SH-SY5Y (cell line): ENCODE data around the gene LDHB.

Experiments used
- GATA2 ChIP-seq: IDR thresholded peaks from 2 replicates; pipeline ENCODE4 v1.6.1; 2011; ENCODE audit warnings: mild to moderate bottlenecking, low read depth, low read length
- GATA3 ChIP-seq: IDR thresholded peaks from 2 replicates; pipeline ENCODE4 v1.6.1; 2011; ENCODE audit warnings: low read depth, mild to moderate bottlenecking, low read length, moderate library complexity

The LDHB gene

DNA sequence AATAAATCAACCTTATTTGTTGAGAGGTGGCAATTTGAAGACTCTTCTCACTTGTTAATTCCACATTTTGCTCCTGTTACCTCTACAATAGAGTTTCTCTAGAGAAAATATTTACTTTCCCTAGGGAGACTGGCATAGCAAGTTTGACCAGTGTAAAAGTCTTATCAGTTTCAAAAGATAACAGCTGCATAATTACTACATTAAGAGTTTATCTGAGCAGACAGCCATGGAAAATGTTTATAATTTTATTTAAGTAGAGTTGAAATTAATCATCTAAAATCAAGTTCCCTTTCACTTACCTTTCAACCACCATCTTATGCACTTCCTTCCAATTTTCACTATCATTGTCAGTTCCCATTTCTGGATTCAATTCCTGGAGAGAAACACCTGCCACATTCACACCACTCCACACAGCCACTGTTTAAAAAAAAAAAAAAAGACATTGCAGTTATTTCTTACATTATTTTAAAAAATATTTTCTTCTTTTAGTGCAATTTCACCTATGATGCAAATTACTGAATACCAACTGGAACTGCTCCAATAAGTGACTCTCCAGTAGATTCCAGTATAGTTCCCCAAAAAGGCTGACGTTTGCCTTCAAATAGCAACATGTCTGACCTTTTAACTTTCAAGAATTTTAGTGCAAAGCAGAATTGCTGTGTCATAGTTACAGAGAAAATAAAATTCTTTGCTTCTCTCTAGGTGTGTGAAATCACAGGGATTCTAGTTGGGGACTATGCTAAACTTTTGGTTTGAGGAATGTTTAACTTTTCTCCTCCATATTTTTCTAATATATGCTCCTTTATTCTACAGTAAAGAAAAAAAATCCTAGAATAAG lies 19.4 kb downstream of the LDHB start:
- no peak for TF ChIP-seq GATA3
- no peak for TF ChIP-seq GATA2

GRCh38 chr12:21634245-21634644 lies 23.4 kb downstream of the LDHB start:
- TF ChIP-seq GATA2, result no peak
- no peak for TF ChIP-seq GATA3

DNA sequence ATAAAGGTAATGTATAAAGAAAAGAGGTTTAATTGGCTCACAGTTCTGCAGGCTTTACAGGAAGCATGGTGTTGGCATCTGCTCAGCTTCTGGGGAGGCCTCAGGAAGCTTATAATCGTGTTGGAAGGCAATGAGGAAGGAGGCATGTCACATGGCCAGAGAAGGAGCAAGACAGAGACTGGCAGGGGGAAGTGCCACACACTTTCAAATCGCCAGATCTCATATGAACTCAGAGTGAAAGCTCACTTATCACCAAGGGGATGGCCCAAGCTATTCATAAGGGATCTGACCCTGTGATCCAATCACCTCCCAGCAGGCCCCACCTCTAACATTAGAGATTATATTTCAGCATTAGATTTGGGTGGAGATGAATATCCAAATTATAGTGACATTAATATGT lies 26.3 kb downstream of the LDHB start:
- TF ChIP-seq GATA2, result no peak
- TF ChIP-seq GATA3, result no peak

GRCh38 chr12:21627924-21628323 lies 29.7 kb downstream of the LDHB start:
- TF ChIP-seq GATA2 (no peak), GATA3 (no peak)

- no peak for TF ChIP-seq GATA2
- no peak for TF ChIP-seq GATA3
Observed at GRCh38 chr12:21618566-21618965, 39.1 kb downstream of the LDHB start.

- TF ChIP-seq GATA2 (no peak), GATA3 (no peak)
Observed at GRCh38 chr12:21617030-21617429, 40.6 kb downstream of the LDHB start.

DNA sequence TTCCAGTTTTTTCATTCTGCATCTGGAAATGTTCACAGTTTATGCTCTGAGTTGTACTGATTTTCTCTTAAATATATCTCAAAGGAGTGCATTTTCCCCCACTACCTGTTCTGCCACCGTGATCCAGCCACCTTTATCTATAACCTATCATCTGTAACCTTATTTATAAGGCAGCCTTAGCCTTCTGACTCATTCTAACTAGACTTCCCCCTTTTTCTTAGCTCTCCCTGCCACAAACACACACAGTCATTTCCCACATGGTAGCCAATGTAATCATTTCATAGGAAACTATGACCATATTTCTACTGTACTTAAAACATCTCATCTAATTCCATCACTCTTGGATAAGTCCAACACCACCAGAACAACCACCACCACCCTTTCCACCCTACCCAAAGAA lies 42.2 kb downstream of the LDHB start:
- TF ChIP-seq GATA3, result no peak
- no peak for TF ChIP-seq GATA2

DNA sequence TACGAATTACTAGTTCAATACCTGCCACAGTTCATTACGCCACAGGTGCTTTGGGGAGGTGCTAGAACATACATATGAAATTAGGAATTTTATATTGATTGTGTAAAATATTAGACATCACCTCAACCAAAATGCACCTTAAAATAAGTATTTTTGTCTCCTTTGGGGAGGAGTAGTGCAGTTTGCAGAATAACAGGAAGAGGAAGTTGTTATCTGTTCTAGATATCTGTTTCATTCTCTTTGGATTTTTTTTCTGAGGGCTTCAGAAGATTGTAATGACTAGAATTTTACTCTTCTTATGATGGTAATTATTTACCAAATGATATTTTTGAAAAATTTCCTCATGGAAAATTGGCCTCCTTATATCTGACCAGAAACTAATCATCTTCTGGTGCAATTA lies 43.1 kb downstream of the LDHB start:
- TF ChIP-seq GATA2, result no peak
- no peak for TF ChIP-seq GATA3

GRCh38 chr12:21613931-21614330 lies 43.7 kb downstream of the LDHB start:
- no peak for TF ChIP-seq GATA3
- no peak for TF ChIP-seq GATA2

DNA sequence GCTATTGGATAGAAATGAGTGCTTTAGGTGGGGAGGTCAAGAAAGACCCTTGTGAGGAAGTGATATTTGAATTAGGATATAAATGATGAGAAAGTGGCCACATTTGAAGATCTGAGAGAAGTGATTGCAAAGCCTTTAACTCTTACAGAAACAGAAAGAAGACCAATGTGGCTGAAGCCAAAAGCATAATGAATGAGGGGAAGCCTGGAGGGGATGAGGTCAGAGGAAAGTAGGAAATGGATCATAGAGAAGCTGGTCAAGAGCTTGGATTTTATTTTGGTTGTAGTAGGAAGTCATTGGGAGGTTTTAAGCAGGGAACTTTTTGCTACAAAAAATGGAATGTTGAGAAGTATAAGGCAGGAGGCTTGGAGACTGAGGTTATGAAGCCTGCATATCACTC lies 49.4 kb downstream of the LDHB start:
- TF ChIP-seq GATA2 (no peak), GATA3 (no peak)

GRCh38 chr12:21607701-21608100 lies 49.9 kb downstream of the LDHB start:
- no peak for TF ChIP-seq GATA3
- no peak for TF ChIP-seq GATA2

- no peak for TF ChIP-seq GATA2
- no peak for TF ChIP-seq GATA3
Observed at GRCh38 chr12:21606175-21606574, 51.5 kb downstream of the LDHB start.

GRCh38 chr12:21604245-21605101 lies 53.2 kb downstream of the LDHB start, which contains the start of gene GYS2:
Gene GYS2 (minus strand): TSS chr12:21604847. CDS start chr12:21604592, 255 bp downstream.
- TF ChIP-seq GATA3 (no peak), GATA2 (no peak)

DNA sequence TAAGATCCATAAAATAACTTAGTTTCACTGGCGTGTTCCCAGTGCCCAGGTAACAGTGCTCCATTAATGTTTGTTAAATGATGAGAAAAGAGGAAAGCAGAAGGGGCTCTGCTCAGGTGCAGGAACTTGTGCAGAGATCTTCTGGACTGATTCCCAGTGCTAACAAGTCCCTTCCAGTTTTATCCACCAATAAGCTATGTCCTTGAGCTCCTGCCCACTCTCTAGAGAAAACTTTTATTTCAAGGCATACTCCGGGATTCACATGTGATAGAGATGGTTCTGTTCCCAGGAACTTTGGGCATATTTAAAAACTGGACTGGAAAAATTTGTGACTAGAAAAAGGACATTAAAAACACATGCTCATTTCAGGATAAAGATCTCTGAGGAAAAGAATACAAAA lies 54.9 kb downstream of the LDHB start:
- TF ChIP-seq GATA3 (no peak), GATA2 (no peak)

DNA sequence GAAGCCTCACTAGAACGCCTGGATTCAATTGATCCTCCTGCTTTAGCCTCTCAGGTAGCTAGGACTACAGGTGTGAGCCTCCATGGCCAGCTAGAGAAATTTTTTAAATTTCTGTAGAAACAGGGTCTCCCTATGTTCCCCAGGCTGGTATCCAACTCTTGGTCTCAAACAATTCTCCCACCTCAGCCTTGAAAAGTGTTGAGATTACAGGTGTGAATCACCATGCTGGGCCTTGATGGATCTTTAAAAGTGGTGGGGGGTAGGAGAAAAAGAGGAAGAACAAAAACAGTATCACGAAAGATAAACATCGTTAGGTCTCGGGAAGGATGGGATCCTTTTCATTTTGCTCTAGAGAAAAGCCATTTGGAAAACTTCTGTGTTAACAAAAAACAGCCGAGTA lies 57.4 kb downstream of the LDHB start:
- TF ChIP-seq GATA2 (no peak), GATA3 (no peak)
